T-helper 1 cell (primary cell): ENCODE data around the gene TSPEAR.

Source experiments
- DNase-seq, 5 donors: peaks; one replicate each; pipeline ENCODE4 v3.0.0-alpha.2; 2012 to 2020

Gene TSPEAR

DNA sequence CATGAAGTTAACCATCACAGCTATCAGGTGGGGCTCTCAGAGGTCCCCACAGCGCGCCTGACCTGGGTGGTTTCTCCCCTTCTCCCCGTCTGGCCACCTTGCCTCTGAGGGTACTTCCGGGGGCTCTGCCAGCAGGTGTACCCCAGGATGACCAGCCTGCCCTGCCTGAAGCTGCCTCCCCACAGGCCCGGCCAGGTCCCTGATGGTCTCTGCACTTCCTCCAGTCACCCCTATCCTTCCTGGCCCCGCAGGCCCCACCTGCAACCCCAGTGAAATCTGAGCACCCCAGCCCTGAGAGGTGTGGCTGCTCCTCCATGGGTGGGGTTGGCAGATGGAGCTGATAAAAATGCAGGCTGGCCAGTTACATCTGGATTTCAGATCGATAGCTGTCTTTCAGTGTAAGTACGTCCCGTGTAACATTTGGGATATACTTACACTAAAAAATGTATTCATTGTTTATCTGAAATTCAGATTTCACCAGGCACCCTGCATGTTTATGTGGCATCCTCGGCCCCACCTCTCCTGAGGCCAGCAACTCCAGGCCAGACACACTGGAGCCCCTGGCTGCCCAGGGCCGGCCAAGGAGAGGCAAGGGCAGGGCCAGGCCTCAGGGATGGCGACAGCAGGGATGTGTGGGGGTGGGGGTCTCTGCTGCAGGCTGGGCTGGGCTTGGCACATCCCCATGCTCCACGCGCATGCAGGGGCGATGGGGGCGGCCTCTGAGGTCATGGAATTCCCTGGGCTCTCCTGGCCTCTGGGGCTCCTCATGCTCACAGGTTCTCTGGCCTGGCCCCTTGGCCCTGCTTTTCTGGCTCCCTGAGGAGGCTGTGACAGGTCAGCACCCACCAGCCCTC lies 230.9 kb downstream of the TSPEAR start:
- no peak for DNase-seq

DNA sequence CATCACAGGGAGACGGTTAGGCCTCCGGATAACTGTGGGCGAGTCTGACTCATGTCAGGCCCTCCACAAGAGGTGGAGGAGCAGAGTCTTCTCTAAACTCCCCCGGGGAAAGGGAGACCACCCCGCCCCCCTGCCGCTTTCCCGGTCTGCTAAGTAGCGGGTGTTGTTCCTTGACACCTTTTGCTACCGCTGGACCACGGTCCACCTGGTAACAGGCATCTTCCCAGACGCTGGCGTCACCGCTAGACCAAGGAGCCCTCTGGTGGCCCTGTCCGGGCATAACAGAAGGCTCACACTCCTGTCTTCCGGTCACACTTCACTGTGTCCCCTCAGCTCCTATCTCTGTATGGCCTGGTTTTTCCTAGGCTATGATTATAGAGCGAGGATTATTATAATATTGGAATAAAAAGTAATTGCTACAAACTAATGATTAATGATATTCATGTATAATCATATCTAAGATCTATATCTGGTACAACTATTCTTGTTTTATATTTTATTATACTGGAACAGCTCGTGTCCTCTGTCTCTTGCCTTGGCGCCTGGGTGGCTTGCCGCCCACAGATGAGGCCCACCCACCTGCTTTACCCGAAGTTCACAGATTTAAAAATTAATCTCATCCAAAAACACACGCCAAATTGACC lies 231.7 kb downstream of the TSPEAR start:
- peak in 2 of 5 donors; percentile 20 to 31 for DNase-seq

GRCh38 chr21:44478801-44479167 lies 232.6 kb downstream of the TSPEAR start:
- no peak for DNase-seq

GRCh38 chr21:44478124-44478800 lies 233.1 kb downstream of the TSPEAR start:
- no peak for DNase-seq

GRCh38 chr21:44477712-44478111 lies 233.7 kb downstream of the TSPEAR start:
- no peak for DNase-seq

DNA sequence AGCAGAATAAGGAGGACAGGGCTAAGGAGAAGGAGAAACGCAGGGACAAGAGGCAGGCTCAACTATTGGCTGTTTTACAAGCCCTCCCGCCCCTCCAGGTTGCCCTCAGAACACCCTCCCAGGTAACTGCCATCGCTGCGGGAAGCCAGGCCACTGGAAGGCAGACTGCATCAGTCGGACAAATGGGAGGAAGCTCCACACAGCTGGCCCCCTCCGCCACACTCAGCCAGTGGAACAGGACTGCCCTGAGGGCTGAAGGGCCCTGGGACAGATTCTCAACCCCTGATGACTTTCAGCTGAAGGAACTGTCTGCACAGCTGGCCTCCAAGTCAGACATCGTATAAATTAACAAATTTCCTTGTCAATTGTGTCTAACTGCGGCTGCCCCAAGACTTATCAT lies 234.2 kb downstream of the TSPEAR start:
- DNase-seq, result no peak

- DNase-seq, result no peak
These were observed 236.0 kb downstream of the TSPEAR start for GRCh38 chr21:44475266-44475845.

DNA sequence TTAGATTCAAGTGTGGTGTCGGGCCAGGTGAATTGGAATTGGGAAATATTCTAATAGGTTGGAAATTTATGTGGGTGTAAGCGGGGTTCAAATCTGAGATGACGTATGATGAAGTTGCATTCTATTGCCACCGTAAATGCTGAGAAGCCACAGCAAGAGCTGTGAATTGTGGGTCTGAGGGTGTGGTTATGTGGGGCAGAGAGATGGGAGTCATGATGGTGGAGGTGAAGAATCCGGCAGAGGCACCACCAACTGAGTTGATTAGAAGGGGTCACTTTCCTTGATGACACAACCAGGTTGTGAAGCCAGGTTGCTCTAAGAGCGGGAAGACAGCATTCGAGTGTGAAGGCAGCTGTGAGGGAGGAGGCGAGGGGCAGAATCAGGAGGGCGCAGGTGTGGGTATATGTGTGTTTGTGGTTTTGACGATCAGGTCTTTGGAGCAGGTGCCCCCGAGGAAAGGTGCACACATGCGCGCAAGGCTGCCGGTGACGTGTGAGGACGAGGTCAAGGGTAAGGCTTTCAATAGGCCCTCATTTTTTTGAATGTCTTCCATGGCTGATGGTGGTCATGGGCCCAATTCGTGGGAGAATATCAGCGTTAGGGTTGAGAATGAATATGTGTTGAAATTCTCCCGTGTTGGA lies 237.3 kb downstream of the TSPEAR start:
- no peak for DNase-seq

DNA sequence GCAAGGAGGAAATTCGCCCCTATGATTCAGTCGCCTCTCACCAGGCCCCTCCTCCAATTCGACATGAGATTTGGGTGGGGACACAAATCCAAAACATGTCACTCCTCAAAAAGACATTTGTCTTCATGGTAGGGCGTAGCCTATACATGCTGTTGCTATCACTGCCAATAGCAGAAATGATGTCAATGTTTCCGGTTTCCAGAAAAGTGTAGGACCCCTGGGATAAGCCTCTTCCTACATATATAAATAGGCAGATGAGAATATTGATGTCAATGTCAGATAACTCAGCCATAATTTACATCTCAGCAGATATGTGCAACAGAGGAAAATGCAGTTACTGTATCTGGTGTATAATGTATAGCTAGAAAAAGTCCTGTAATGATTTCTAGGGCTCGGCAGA lies 239.4 kb downstream of the TSPEAR start:
- no peak for DNase-seq

DNA sequence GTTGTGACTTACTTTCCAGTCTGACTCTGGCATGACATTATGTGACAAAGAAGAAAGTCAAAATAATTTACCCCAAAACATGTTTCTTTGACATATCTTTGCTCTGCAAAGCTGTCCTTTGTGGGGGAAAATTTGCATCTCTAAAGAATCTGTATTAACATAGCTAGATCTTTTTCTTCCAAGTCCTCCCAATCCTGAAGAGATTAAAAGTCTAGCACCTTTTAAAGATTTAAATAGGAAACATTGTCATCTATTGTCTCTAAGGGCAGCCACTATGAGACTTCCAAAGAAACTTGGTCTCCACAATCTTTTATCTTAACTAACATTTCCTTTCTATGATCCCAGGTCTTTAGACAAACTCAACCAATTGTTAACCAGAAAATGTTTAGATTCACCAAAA lies 240.0 kb downstream of the TSPEAR start:
- no peak for DNase-seq

DNA sequence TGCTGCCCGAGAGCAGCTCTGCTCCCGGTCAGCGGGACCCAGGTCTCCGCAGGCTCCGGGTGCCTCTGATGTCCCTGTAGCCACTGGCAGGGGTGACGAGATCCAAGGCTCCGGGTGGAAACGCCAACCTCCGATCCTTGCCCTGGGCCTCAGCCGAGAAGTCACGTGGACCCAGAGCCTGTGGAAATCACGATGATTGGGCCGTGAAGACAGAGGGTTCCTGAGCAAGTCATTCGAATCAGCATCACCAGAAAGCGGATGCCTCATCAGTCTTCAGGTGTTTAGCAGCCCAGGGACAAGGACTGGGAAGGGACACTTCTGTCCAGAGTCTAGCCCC lies 243.5 kb downstream of the TSPEAR start:
- no peak for DNase-seq

- DNase-seq, result no peak
These were observed 244.1 kb downstream of the TSPEAR start for GRCh38 chr21:44466996-44467858.

DNA sequence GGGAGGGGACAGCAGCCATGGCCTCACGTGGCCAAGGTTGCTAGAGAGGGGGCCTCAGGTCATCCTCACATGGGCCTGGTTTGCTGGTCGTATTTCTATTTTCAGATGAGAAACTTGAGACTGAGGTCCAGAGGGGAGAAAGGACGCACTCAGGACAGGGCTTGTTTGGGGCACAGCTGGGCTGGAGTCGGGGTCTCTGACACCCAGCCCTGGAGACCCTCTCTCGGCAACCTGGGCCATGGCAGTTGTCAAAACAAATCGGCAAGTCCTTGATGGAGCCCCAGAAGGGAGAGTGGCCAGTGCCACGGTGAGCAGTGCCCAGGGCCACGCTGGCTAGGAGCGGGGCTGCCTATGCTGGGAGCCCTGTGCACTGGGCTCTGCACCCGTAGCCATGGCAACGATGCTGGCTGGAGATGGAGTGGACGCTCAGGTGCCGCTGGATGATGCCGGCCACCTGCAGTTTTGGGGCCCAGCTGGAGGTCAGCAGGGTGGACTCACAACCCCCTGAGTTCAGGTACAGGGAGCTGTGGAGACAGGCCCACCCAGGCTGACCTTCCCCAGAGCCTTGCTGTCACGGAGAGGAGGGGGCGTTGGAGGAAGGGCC lies 244.9 kb downstream of the TSPEAR start:
- no peak for DNase-seq

DNA sequence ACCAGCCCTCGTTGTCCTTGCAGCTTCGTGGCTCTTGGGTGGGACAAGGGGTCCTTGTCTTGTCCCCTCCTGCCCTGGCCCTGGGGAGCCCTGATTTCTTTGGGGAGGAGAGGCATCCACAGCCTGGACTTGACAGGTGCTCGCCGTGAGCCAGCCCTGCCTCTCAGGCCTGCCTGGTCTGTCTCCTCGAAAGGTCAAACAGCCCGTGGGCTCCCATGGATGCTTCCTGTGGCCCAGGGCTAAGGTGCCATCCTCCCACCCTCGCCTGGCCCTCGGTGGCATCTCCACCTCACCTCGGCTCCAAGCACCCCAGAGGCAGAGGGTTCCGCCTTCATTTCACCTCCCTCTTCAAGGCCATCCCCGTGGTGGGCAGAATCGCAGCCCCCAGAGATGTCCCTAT lies 247.0 kb downstream of the TSPEAR start:
- DNase-seq, result no peak

DNA sequence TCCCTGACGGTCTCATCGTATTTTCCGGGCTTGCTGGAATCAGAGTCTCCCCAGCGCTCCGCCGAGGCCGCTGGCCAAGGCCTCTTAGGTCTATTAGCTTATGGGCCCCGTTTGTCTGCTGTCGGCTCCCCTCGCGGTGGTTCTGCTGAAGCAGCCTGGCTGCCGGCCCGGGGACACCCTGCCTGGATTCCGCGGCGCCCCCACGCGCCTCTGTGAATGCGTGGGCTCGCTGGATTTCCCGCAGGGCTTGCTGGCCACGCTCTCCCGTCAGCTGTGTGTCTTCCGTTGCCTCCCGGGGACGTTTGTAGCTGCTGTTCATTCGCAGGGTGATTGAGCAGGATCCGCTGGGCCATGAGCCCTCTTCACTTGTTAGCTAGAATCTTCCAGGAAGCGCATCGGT lies 247.6 kb downstream of the TSPEAR start:
- no peak for DNase-seq

- DNase-seq, result no peak
These were observed 248.6 kb downstream of the TSPEAR start for GRCh38 chr21:44462834-44463200.

DNA sequence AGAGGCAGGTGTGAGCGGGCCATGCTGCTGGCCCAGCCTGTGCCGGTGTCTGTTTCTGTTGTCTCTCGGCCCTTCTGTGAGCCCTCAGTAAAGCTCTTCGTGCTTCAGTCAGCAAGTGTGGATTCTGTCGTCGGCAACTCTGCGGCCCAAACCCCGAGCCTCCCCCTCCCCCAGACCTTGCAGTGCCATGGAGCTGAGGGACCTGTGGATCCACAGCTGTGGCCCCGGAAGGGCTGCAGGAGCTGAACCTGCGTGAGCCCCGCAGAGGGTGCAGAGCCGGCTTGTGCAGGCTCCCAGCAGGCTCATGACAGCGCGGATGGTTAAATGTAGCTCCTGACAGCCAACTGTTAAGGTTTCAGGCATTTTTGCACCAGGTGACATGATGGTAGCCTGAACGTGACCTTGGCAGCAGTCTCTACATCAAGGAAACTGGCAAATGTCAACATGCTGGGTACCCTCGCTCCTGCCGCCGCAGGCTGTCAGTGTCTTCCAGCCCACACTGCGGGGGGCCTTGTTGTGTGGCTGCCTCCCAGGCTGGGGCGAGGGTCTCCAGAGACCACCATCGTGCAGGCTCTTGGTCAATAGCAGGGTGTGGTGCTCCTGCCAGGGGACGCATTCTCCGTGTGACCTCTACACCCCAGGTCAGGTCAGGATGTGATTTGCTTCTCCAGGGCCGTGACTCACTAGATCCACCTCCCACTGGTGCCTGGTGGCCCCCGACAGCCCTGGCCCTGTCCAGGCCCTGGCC lies 249.1 kb downstream of the TSPEAR start:
- DNase-seq, result no peak

DNA sequence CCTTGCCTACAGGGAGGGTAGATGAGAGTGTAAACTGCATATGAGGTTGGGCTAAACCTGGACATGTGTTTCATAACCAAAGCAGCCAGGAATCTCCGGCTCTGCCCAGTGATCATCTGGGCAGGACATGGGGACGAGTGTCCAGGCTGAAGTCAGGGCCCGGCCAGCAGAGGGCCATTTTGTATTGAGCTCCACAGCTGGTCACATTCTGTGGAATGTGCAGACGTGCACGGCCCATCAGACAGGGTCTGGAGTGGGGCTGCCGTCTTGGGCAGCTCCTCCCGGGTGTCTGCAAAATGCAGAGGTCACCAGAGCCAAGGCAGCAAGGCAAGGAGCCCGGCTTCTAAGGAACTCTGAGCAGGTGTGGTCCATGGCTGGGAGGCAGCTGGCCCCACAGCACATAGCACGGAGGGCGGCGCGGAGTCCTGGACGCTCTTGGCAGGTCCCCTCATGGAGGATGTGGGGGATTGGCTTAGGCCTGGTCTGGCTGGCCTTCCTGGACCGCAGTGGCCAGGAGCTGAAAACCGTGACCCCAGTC lies 249.8 kb downstream of the TSPEAR start:
- no peak for DNase-seq

DNA sequence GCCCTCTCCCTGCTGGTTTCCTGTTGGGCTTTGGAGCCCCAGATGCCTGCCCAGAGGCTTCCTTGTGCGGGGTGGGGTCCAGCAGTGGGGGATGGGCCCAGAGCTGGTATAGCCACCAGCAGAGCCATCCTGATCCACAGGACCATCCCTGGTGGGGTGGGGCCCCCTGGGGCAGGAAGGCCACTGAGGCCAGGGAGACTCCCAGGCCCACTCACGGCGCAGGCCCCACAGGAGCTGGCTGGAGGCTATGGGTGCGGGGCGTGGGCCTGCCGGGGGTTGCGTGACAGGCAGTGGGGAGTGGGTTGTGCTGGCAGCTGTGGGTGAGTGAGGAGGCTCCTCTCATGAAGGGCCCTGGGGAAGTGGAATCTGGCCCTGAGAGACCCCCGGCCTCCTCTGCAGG lies 250.4 kb downstream of the TSPEAR start:
- no peak for DNase-seq

DNA sequence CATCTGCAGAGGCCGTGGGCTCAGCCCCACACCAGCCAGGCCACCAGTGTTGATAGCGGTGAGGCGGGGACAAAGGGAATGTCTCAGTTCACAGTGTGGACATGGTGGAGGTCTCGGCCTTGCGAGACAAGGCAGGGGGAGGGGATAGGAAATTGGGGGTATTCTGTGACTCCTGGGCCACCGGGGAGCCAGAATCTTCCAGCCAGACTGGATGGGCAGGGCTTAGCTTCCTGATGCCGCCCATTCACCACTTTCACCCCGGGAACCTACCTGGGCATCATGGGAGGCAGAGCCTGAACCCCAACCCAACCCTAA lies 251.0 kb downstream of the TSPEAR start:
- DNase-seq, result no peak
